ENCODE results near the gene MSI2. TPM values are rescaled to one million over a fixed set of nuclear protein-coding genes. Genes with fewer than 3 reads are reported as not detected.

MSI2 gene
- total and polyA plus RNA-seq, 2 experiments from 2014 or later: 18.9 to 41.8 TPM

- no peak for DNase-seq (ENCODE audit: low spot score)
- Histone ChIP-seq H3K4me3 (no peak overlapping the region), H3K79me2 (replicated peaks; ENCODE audit: insufficient read depth) (peaks cover 32% of the 10 kb centered on the region), H3K4me2 (no peak overlapping the region), H3F3A (replicated peaks; ENCODE audit: low read depth) (no peaks in the 10 kb centered on the region; the same call in 1 of the 2 replicates), H3K9me2 (ENCODE audit: insufficient read depth) (peaks cover 8% of the 10 kb centered on the region; the same call in 1 of the 2 replicates), H3K4me1 (ENCODE audit: insufficient read depth) (peaks cover 42% of the 10 kb centered on the region), H3K27me3 (ENCODE audit: insufficient read depth) (no peaks in the 10 kb centered on the region), H4K20me1 (replicated peaks; ENCODE audit: insufficient read depth) (no peaks in the 10 kb centered on the region), H3K27ac (ENCODE audit: low read depth) (no peak overlapping the region), H2AFZ (no peak overlapping the region), H3K36me3 (ENCODE audit: insufficient read depth) (no peaks in the 10 kb centered on the region)
- ATAC-seq: no peak
- TF ChIP-seq STAT1 (IDR thresholded peaks at IDR 0.05; ENCODE audit: unreplicated experiment) (no peak), ETS1 (IDR thresholded peaks at IDR 0.05) (no peak), EZH2phosphoT487 (IDR thresholded peaks at IDR 0.05; ENCODE audit: unreplicated experiment) (no peak), ZNF114 (CRISPR knock-in tag; IDR thresholded peaks at IDR 0.05) (no peak), NANOG (IDR thresholded peaks at IDR 0.05; ENCODE audit: borderline replicate concordance) (no peak), POLR2AphosphoS5 (IDR thresholded peaks at IDR 0.05; ENCODE audit: low read depth) (no peak)
- H3K9me3 Mint-ChIP-seq: peaks cover 4% of the 10 kb centered on the region
- peaks cover 49% of the 10 kb centered on the region for H3K4me1 Mint-ChIP-seq
- H3K27ac Mint-ChIP-seq: no peak overlapping the region
- H3K36me3 Mint-ChIP-seq (ENCODE audit: low read depth): peaks cover 26% of the 10 kb centered on the region
- H3K4me3 Mint-ChIP-seq: no peak overlapping the region
- H3K27me3 Mint-ChIP-seq (ENCODE audit: insufficient read depth, low read depth, poor library complexity): peaks cover 14% of the 10 kb centered on the region
Observed at GRCh38 chr17:57340160-57340981, 84.0 kb downstream of the MSI2 start.

- H3K27me3 ChIP-seq (ENCODE audit: insufficient read depth): no peaks in the 10 kb centered on the region
- 0 out of 2 replicates have a peak overlapping the region, but pooled peaks have one; percentile 69 for H3K27ac Mint-ChIP-seq
- ATAC-seq: peak; percentile 24
- H3K4me1 Mint-ChIP-seq: peaks cover 49% of the 10 kb centered on the region
- H3K27ac ChIP-seq (ENCODE audit: low read depth): peak overlapping the region; percentile 27; the same call in 1 of the 2 replicates
- no peaks in the 10 kb centered on the region; the same call in 1 of the 2 replicates for H3F3A ChIP-seq (replicated peaks; ENCODE audit: low read depth)
- peaks cover 16% of the 10 kb centered on the region for H3K36me3 Mint-ChIP-seq (ENCODE audit: low read depth)
- H4K20me1 ChIP-seq (replicated peaks; ENCODE audit: insufficient read depth): no peaks in the 10 kb centered on the region
- peaks cover 42% of the 10 kb centered on the region for H3K4me1 ChIP-seq (ENCODE audit: insufficient read depth)
- H3K4me2 ChIP-seq: peak overlapping the region; percentile 21
- no peaks in the 10 kb centered on the region for H3K36me3 ChIP-seq (ENCODE audit: insufficient read depth)
- peaks cover 8% of the 10 kb centered on the region; the same call in 1 of the 2 replicates for H3K9me2 ChIP-seq (ENCODE audit: insufficient read depth)
- DNase-seq (ENCODE audit: low spot score): peak; percentile 10
- H3K79me2 ChIP-seq (replicated peaks; ENCODE audit: insufficient read depth): peaks cover 28% of the 10 kb centered on the region
- H3K4me3 Mint-ChIP-seq: peak overlapping the region; percentile 23; the same call in 1 of the 3 replicates
- peak overlapping the region; percentile 3; the same call in 1 of the 2 replicates for H3K4me3 ChIP-seq
- H3K9me3 Mint-ChIP-seq: peaks cover 1% of the 10 kb centered on the region
- H3K27me3 Mint-ChIP-seq (ENCODE audit: insufficient read depth, low read depth, poor library complexity): peaks cover 9% of the 10 kb centered on the region
- no peak overlapping the region for H2AFZ ChIP-seq
- TF ChIP-seq JUNB (IDR thresholded peaks at IDR 0.05; ENCODE audit: unreplicated experiment) (no peak), ZNF462 (CRISPR knock-in tag; IDR thresholded peaks at IDR 0.05) (no peak), CREB1 (CRISPR knock-in tag; IDR thresholded peaks at IDR 0.05; ENCODE audit: low read depth) (no peak), STAT1 (IDR thresholded peaks at IDR 0.05; ENCODE audit: unreplicated experiment) (no peak), NANOG (IDR thresholded peaks at IDR 0.05; ENCODE audit: borderline replicate concordance) (no peak)
Observed at GRCh38 chr17:57341611-57342540, 85.6 kb downstream of the MSI2 start.

Data from GM23338 (cell line).